ENCODE measurements around the gene UFSP2.

GRCh38 chr4:185426960-185427688, 1.4 kb upstream of the UFSP2 start:
- no peak for TF ChIP-seq CTCF (IDR thresholded peaks at IDR 0.05; ENCODE audit: insufficient read depth, low read length)
- no peak for TF ChIP-seq POLR2AphosphoS5 (IDR thresholded peaks at IDR 0.05; ENCODE audit: low read depth)
- no peak for TF ChIP-seq REST (IDR thresholded peaks at IDR 0.05; ENCODE audit: insufficient replicate concordance, low read depth)
- no peak for TF ChIP-seq GABPA (IDR thresholded peaks at IDR 0.05; ENCODE audit: low read depth)
